GM23338 (cell line): ENCODE results near the gene COQ8B. TPM values are rescaled to one million over a fixed set of nuclear protein-coding genes. Genes with fewer than 3 reads are reported as not detected.

Experiments used
- ATAC-seq: fragments of 200-7000 bp; cut with Tn5 transposase; 3 replicates; pipeline ENCODE4 v1.9.1; 2020
- DNase-seq: peaks from one replicate; pipeline ENCODE4 v3.0.0-alpha.2; 2015; ENCODE audit warnings: low spot score
- H2AFZ ChIP-seq: fragments of 200-600 bp; sonication (generic); 2 replicates; pipeline ENCODE4 v1.8.0; 2016; ENCODE audit warnings: antibody characterized with exemption, mild to moderate bottlenecking, moderate library complexity
- H3F3A ChIP-seq: fragments of 200-600 bp; sonication (generic); replicated peaks from 2 replicates; pipeline ENCODE4 v1.8.0; 2017; ENCODE audit warnings: antibody characterized with exemption, mixed run types, low read depth
- H3K27ac ChIP-seq: fragments of 200-600 bp; sonication (generic); 2 replicates; pipeline ENCODE4 v1.6.1; 2016; ENCODE audit warnings: low read depth
- H3K27me3 ChIP-seq: fragments of 200-600 bp; sonication (generic); 2 replicates; pipeline ENCODE4 v1.8.0; 2016; ENCODE audit warnings: mild to moderate bottlenecking, mixed run types, moderate library complexity; ENCODE audit not compliant: insufficient read depth
- H3K36me3 ChIP-seq: fragments of 200-600 bp; sonication (generic); 2 replicates; pipeline ENCODE4 v1.8.0; 2016; ENCODE audit warnings: mild to moderate bottlenecking; ENCODE audit not compliant: insufficient read depth
- H3K4me1 ChIP-seq: fragments of 200-600 bp; sonication (generic); 2 replicates; pipeline ENCODE4 v1.8.0; 2016; ENCODE audit warnings: mild to moderate bottlenecking, moderate library complexity; ENCODE audit not compliant: insufficient read depth
- H3K4me2 ChIP-seq: fragments of 200-600 bp; sonication (generic); 2 replicates; pipeline ENCODE4 v1.7.1; 2017; ENCODE audit warnings: mixed run types
- H3K4me3 ChIP-seq: fragments of 200-600 bp; sonication (generic); 2 replicates; pipeline ENCODE4 v1.6.1; 2016; ENCODE audit warnings: mixed run types
- H3K79me2 ChIP-seq: fragments of 200-600 bp; sonication (generic); replicated peaks from 2 replicates; pipeline ENCODE4 v1.8.0; 2017; ENCODE audit warnings: mild to moderate bottlenecking; ENCODE audit not compliant: insufficient read depth
- H3K9me2 ChIP-seq: fragments of 200-600 bp; sonication (generic); 2 replicates; pipeline ENCODE4 v1.8.0; 2017; ENCODE audit not compliant: insufficient read depth
- H4K20me1 ChIP-seq: fragments of 200-600 bp; sonication (generic); replicated peaks from 2 replicates; pipeline ENCODE4 v1.8.0; 2017; ENCODE audit warnings: mild to moderate bottlenecking; ENCODE audit not compliant: insufficient read depth
- H3K27ac Mint-ChIP-seq: 2 replicates; pipeline ENCODE4 v1.8.0; 2020; ENCODE audit warnings: inconsistent platforms, mild to moderate bottlenecking, moderate library complexity, mixed read lengths
- H3K27me3 Mint-ChIP-seq: 3 replicates; pipeline ENCODE4 v1.8.0; 2022; ENCODE audit warnings: low read depth, mild to moderate bottlenecking, moderate library complexity, mixed read lengths, inconsistent platforms; ENCODE audit not compliant: insufficient read depth, poor library complexity
- H3K36me3 Mint-ChIP-seq: 3 replicates; pipeline ENCODE4 v1.8.0; 2021; ENCODE audit warnings: low read depth, mild to moderate bottlenecking, inconsistent platforms, moderate library complexity, mixed read lengths
- H3K4me1 Mint-ChIP-seq: 3 replicates; pipeline ENCODE4 v1.8.0; 2020; ENCODE audit warnings: mild to moderate bottlenecking, inconsistent platforms, mixed read lengths
- H3K4me3 Mint-ChIP-seq: 3 replicates; pipeline ENCODE4 v1.8.0; 2021; ENCODE audit warnings: moderate library complexity, mild to moderate bottlenecking, inconsistent platforms, mixed read lengths
- H3K9me3 Mint-ChIP-seq: 3 replicates; pipeline ENCODE4 v1.8.0; 2020; ENCODE audit warnings: moderate library complexity, mild to moderate bottlenecking, inconsistent platforms, mixed read lengths
- CTCF ChIP-seq, 2 experiments: fragments of 200-600 bp in 1 of 2; sonication (generic) in 1 of 2; conservative IDR thresholded peaks; 2 replicates each; pipeline versions ENCODE4 v1.5.1 to v1.6.1; 2016 to 2017; ENCODE audit warnings: antibody characterized with exemption in 2 of 2, low read depth in 2 of 2, mild to moderate bottlenecking in 2 of 2, moderate library complexity in 1 of 2
- EZH2phosphoT487 ChIP-seq: fragments of 200-600 bp; sonication (generic); IDR thresholded peaks from one replicate; pipeline ENCODE4 v1.8.1; 2018; ENCODE audit warnings: antibody characterized with exemption; ENCODE audit not compliant: unreplicated experiment
- ZNF114 ChIP-seq: fragments of 250-450 bp; sonication (Bioruptor Pico); IDR thresholded peaks from 2 replicates; pipeline ENCODE4 v1.5.0; 2020; ENCODE audit warnings: mild to moderate bottlenecking, moderate library complexity
- polyA plus RNA-seq: library from polyadenylated mRNA; unstranded; fragments of >200 nt; fragmentation: Nextera tagmentation; extraction: Ambion mirVana; gene quantifications from 2 replicates; pipeline ENCODE4 v1.2.1, GENCODE V29; 2016
- total RNA-seq: library from RNA; depleted of rRNA; stranded (reverse); fragments of >200 nt; shearing (Covaris generic); gene quantifications from 2 replicates; pipeline ENCODE4 v1.2.3, GENCODE V29; 2014

The COQ8B gene
- total and polyA plus RNA-seq, 2 experiments from 2014 or later, result 13.9 to 59.6 TPM

GRCh38 chr19:40703029-40703755, 13.5 kb downstream of the COQ8B start:
- Mint-ChIP-seq H3K27ac (no peak overlapping the region; the same call in 1 of the 2 replicates), H3K27me3 (peaks cover 14% of the 10 kb centered on the region), H3K4me1 (peaks cover 10% of the 10 kb centered on the region), H3K9me3 (no peaks in the 10 kb centered on the region), H3K36me3 (peaks cover 44% of the 10 kb centered on the region), H3K4me3 (no peak overlapping the region; the same call in 2 of the 3 replicates)
- no peaks in the 10 kb centered on the region; the same call in 1 of the 2 replicates for H4K20me1 ChIP-seq
- peak overlapping the region; percentile 39; the same call in 1 of the 2 replicates for H3K27ac ChIP-seq
- H3F3A ChIP-seq, result 0 out of 2 replicates have a peak, but pooled peaks cover 6% of the 10 kb centered on the region
- 0 out of 2 replicates have a peak, but pooled peaks cover 3% of the 10 kb centered on the region for H3K4me1 ChIP-seq
- TF ChIP-seq CTCF (conservative IDR thresholded peaks at IDR 0.05; ENCODE audit: low read depth in 2 of 2), result no peak
- no peak overlapping the region for H2AFZ ChIP-seq
- no peak overlapping the region for H3K4me3 ChIP-seq
- ATAC-seq (no peak), DNase-seq (no peak)
- H3K27me3 ChIP-seq, result no peaks in the 10 kb centered on the region
- H3K36me3 ChIP-seq, result 0 out of 2 replicates have a peak, but pooled peaks cover 3% of the 10 kb centered on the region
- H3K4me2 ChIP-seq, result no peak overlapping the region
- no peaks in the 10 kb centered on the region; the same call in 1 of the 2 replicates for H3K79me2 ChIP-seq
- H3K9me2 ChIP-seq, result no peaks in the 10 kb centered on the region

- Mint-ChIP-seq H3K36me3 (peaks cover 46% of the 10 kb centered on the region), H3K4me3 (no peak overlapping the region; the same call in 2 of the 3 replicates), H3K27me3 (peaks cover 15% of the 10 kb centered on the region), H3K9me3 (no peaks in the 10 kb centered on the region), H3K4me1 (peaks cover 10% of the 10 kb centered on the region), H3K27ac (no peak overlapping the region; the same call in 1 of the 2 replicates)
- Histone ChIP-seq H3K79me2 (no peaks in the 10 kb centered on the region; the same call in 1 of the 2 replicates), H3K27me3 (no peaks in the 10 kb centered on the region), H3F3A (0 out of 2 replicates have a peak, but pooled peaks cover 6% of the 10 kb centered on the region), H3K4me1 (0 out of 2 replicates have a peak, but pooled peaks cover 3% of the 10 kb centered on the region), H3K36me3 (0 out of 2 replicates have a peak, but pooled peaks cover 3% of the 10 kb centered on the region), H3K9me2 (no peaks in the 10 kb centered on the region), H3K27ac (peak overlapping the region; percentile 39; the same call in 1 of the 2 replicates), H3K4me2 (no peak overlapping the region), H3K4me3 (no peak overlapping the region), H4K20me1 (no peaks in the 10 kb centered on the region; the same call in 1 of the 2 replicates), H2AFZ (no peak overlapping the region)
- TF ChIP-seq EZH2phosphoT487 (no peak), ZNF114 (CRISPR knock-in tag) (no peak), CTCF (conservative IDR thresholded peaks at IDR 0.05; ENCODE audit: low read depth in 2 of 2) (peak; percentile 52 to 81)
- peak; percentile 99 for ATAC-seq
- DNase-seq, result peak; percentile 82
Observed at GRCh38 chr19:40702337-40703012, 14.2 kb downstream of the COQ8B start.
